ENCODE data around the gene NATD1. TPM values are rescaled to one million over a fixed set of nuclear protein-coding genes. Genes with fewer than 3 reads are reported as not detected.

Gene NATD1
- total RNA-seq, 1 experiment from 2014 or later = 7.3 TPM

- no peak overlapping the region for H4K5ac ChIP-seq (ENCODE audit: insufficient read length, low read depth, low read length)
These were observed 30.1 kb downstream of the NATD1 start for GRCh38 chr17:21223086-21223485.

More at GRCh38 chr17:21223086-21223485, 30.1 kb downstream of the NATD1 start:
- no peak overlapping the region for H2AFZ ChIP-seq (ENCODE audit: low read length)
- H2BK12ac ChIP-seq (ENCODE audit: insufficient read length, low read depth, low read length) = no peak overlapping the region
- H3K27ac ChIP-seq (ENCODE audit: insufficient read length, low read depth, low read length) = no peak overlapping the region
- H2BK120ac ChIP-seq (ENCODE audit: low read depth, low read length, poor library complexity, severe bottlenecking) = no peak overlapping the region
- no peaks in the 10 kb centered on the region for H3K23me2 ChIP-seq (ENCODE audit: insufficient read length, low read depth, low read length, poor library complexity, severe bottlenecking)
- no peaks in the 10 kb centered on the region for H3K9me3 ChIP-seq (ENCODE audit: control insufficient read depth, low read depth, low read length)
- no peaks in the 10 kb centered on the region for H3K79me2 ChIP-seq (ENCODE audit: insufficient read depth, low read length)
- H3K14ac ChIP-seq (ENCODE audit: insufficient read depth, low read length) = no peak overlapping the region
- no peak overlapping the region for H3K23ac ChIP-seq (ENCODE audit: insufficient read length, low read depth, low read length)
- Mint-ChIP-seq H3K27ac (no peak overlapping the region), H3K9me3 (0 out of 5 replicates have a peak, but pooled peaks cover 0 to 3% of the 10 kb centered on the region in 2 experiments), H3K27me3 (ENCODE audit: low read depth) (peaks cover 2% of the 10 kb centered on the region), H3K4me1 (peaks cover 11% of the 10 kb centered on the region in 2 experiments), H3K36me3 (ENCODE audit: insufficient read depth in 1 of 3, low read depth in 3 of 3) (peaks cover 0 to 15% (median 11%) of the 10 kb centered on the region in 3 experiments; a peak in 4 of 7 replicates), H3K4me3 (no peak overlapping the region)
- no peak overlapping the region for H2BK20ac ChIP-seq (ENCODE audit: low read depth, low read length, poor library complexity, severe bottlenecking)
- no peak for TF ChIP-seq CTCF (conservative IDR thresholded peaks at IDR 0.05)
- H3K4me2 ChIP-seq (ENCODE audit: insufficient read depth, insufficient read length, low read length) = no peak overlapping the region
- no peak overlapping the region for H2BK15ac ChIP-seq (ENCODE audit: low read depth, low read length)
- no peak for DNase-seq
- H3K56ac ChIP-seq (ENCODE audit: insufficient read length, low read depth, low read length) = no peak overlapping the region
- no peaks in the 10 kb centered on the region for H4K20me1 ChIP-seq (ENCODE audit: control insufficient read depth, insufficient read depth, insufficient read length)
- no CpG with 5 or more reads among the region's 6 CpGs for WGBS (ENCODE audit: extremely low coverage, insufficient read length, low lambda C conversion rate)
- no peak overlapping the region for H3T11ph ChIP-seq (ENCODE audit: low read length)
- H3K4ac ChIP-seq (ENCODE audit: low read depth, low read length) = no peak overlapping the region
- no peak overlapping the region for H3K18ac ChIP-seq (ENCODE audit: insufficient read length, low read depth, low read length)
- no peak overlapping the region for H2BK5ac ChIP-seq (ENCODE audit: insufficient read length, low read length)
- no peaks in the 10 kb centered on the region for H3K79me1 ChIP-seq (ENCODE audit: insufficient read depth, low read depth, low read length, poor library complexity, severe bottlenecking)
- no peaks in the 10 kb centered on the region for H3K27me3 ChIP-seq (ENCODE audit: insufficient read depth, low read length)
- no peak overlapping the region for H2AK5ac ChIP-seq (ENCODE audit: insufficient read length, low read length)
- no peak overlapping the region for H4K8ac ChIP-seq (replicated peaks; ENCODE audit: insufficient read length, low read depth, low read length)
- no peak overlapping the region for H4K91ac ChIP-seq (ENCODE audit: insufficient read length, low read depth, low read length)
- H3K4me1 ChIP-seq (ENCODE audit: insufficient read depth, low read length) = no peaks in the 10 kb centered on the region; the same call in 1 of the 2 replicates
- no peak overlapping the region for H3K9ac ChIP-seq (ENCODE audit: extremely low read depth, insufficient read length, low read length)
